Measurements from ENCODE around the gene YTHDF1. TPM values are rescaled to one million over a fixed set of nuclear protein-coding genes. Genes with fewer than 3 reads are reported as not detected.

Gene YTHDF1
- total RNA-seq, 1 donor from 2014 or later, result 44.5 TPM

Other genes starting within 250 kb of the YTHDF1 start
- gene BHLHE23, start 209.2 kb downstream of the YTHDF1 start, total RNA-seq, result not detected in 2 replicates
- not detected in 2 replicates for gene BIRC7, start 19.8 kb upstream of the YTHDF1 start, total RNA-seq
- not detected in 2 replicates for gene NKAIN4, start 38.3 kb upstream of the YTHDF1 start, total RNA-seq
- 97.0 and 98.2 TPM in 2 replicates for gene ARFGAP1, start 56.7 kb upstream of the YTHDF1 start, total RNA-seq
- gene COL20A1, start 77.1 kb upstream of the YTHDF1 start, total RNA-seq, result not detected in 2 replicates
- gene CHRNA4, start 145.2 kb upstream of the YTHDF1 start, total RNA-seq, result not detected in 2 replicates